Keratinocyte (primary cell): ENCODE results near the gene TNRC18. TPM values are rescaled to one million over a fixed set of nuclear protein-coding genes. Genes with fewer than 3 reads are reported as not detected.

Experiments
- DNase-seq: peaks from one replicate; pipeline ENCODE4 v3.0.0-alpha.2; 2011; ENCODE audit warnings: low read depth, missing footprints, low spot score
- FAIRE-seq: peaks from 2 replicates; lab custom pipeline; 2011; peaks lifted over from hg19 to GRCh38; lab: Jason Lieb, UNC
- H2AFZ ChIP-seq: 2 replicates; pipeline ENCODE4 v1.6.0; 2012; ENCODE audit warnings: low read length, control low read depth, inconsistent platforms; ENCODE audit not compliant: control insufficient read depth
- H3K27ac ChIP-seq: 2 replicates; pipeline ENCODE4 v1.5.1; 2011; ENCODE audit warnings: low read length; ENCODE audit not compliant: control insufficient read depth, insufficient read depth
- H3K27me3 ChIP-seq: 3 replicates; pipeline ENCODE4 v1.6.0; 2011; ENCODE audit warnings: low read length; ENCODE audit not compliant: control insufficient read depth, insufficient read depth; ENCODE audit errors: extremely low read depth
- H3K36me3 ChIP-seq, 2 experiments: 2 replicates in 1 of 2; 3 replicates in 1 of 2; pipeline ENCODE4 v1.5.1; 2011; ENCODE audit warnings: low read length in 2 of 2, mild to moderate bottlenecking in 1 of 2; ENCODE audit not compliant: control insufficient read depth in 2 of 2, insufficient read depth in 2 of 2; ENCODE audit errors: extremely low read depth in 1 of 2
- H3K4me1 ChIP-seq: 3 replicates; pipeline ENCODE4 v1.5.1; 2011; ENCODE audit warnings: low read length; ENCODE audit not compliant: control insufficient read depth, insufficient read depth; ENCODE audit errors: extremely low read depth
- H3K4me2 ChIP-seq: 3 replicates; pipeline ENCODE4 v1.6.0; 2011; ENCODE audit warnings: low read depth, low read length; ENCODE audit not compliant: control insufficient read depth, insufficient read depth; ENCODE audit errors: extremely low read depth
- H3K4me3 ChIP-seq, 3 experiments: fragments of 200-600 bp in 1 of 3; sonication (generic) in 1 of 3; 2 replicates in 2 of 3; 3 replicates in 1 of 3; pipeline ENCODE4 v1.5.1; 2011 to 2016; ENCODE audit warnings: low read length in 3 of 3, mild to moderate bottlenecking in 3 of 3, control low read depth in 2 of 3, inconsistent platforms in 1 of 3, low read depth in 1 of 3, mixed read lengths in 1 of 3, mixed run types in 1 of 3, moderate library complexity in 1 of 3; ENCODE audit not compliant: control insufficient read depth in 2 of 3, insufficient read depth in 2 of 3; ENCODE audit errors: extremely low read depth in 1 of 3
- H3K79me2 ChIP-seq: 2 replicates; pipeline ENCODE4 v1.6.0; 2012; ENCODE audit warnings: low read length; ENCODE audit not compliant: control insufficient read depth, insufficient read depth
- H3K9ac ChIP-seq: 3 replicates; pipeline ENCODE4 v1.6.0; 2011; ENCODE audit warnings: low read length; ENCODE audit not compliant: control insufficient read depth, insufficient read depth; ENCODE audit errors: extremely low read depth
- H3K9me1 ChIP-seq: 3 replicates; pipeline ENCODE4 v1.6.0; 2011; ENCODE audit warnings: low read length; ENCODE audit not compliant: control insufficient read depth, insufficient read depth; ENCODE audit errors: extremely low read depth
- H3K9me3 ChIP-seq: 2 replicates; pipeline ENCODE4 v1.5.1; 2012; ENCODE audit warnings: low read depth, low read length; ENCODE audit not compliant: control insufficient read depth
- H4K20me1 ChIP-seq: 3 replicates; pipeline ENCODE4 v1.6.0; 2011; ENCODE audit warnings: low read length; ENCODE audit not compliant: control insufficient read depth, insufficient read depth; ENCODE audit errors: extremely low read depth
- EZH2 ChIP-seq: IDR thresholded peaks from one replicate; pipeline ENCODE4 v1.6.1; 2012; ENCODE audit warnings: inconsistent platforms, mild to moderate bottlenecking, low read length, moderate library complexity
- dilution Hi-C: fragments of 300-500 bp; cut with MboI; formaldehyde crosslinking; loops from one replicate; pipeline ENCODE4 v1.7.0; 2020; ENCODE audit warnings: low sequenced_read_pairs; ENCODE audit not compliant: extremely low pct_ligation_motif_present
- polyA plus RNA-seq, 5 experiments: library from polyadenylated mRNA; depleted of rRNA in 3 of 5; stranded (reverse) in 3 of 5; stranded (forward) in 1 of 5; unstranded in 1 of 5; fragments of >200 nt; gene quantifications; 1 replicate in 1 of 5; 2 replicates in 3 of 5; 3 replicates in 1 of 5; pipeline versions ENCODE4 v1.2.1 to v1.2.3, GENCODE V29; 2011 to 2012; ENCODE audit warnings: missing spikeins in 2 of 5, low read depth in 1 of 5, low replicate concordance in 1 of 5
- TF ChIP-seq, protein P1 (sequence below), 3 experiments: IDR thresholded peaks in 1 of 3; conservative IDR thresholded peaks in 1 of 3; optimal IDR thresholded peaks in 1 of 3; 2 replicates in 2 of 3; 3 replicates in 1 of 3; pipeline versions ENCODE3 to v1.5.1; 2011; ENCODE audit warnings: low read length in 3 of 3, mild to moderate bottlenecking in 3 of 3, moderate library complexity in 2 of 3, control low read depth in 1 of 3, inconsistent platforms in 1 of 3; ENCODE audit not compliant: insufficient read depth in 2 of 3; ENCODE audit errors: extremely low read depth in 1 of 3

TNRC18 gene
- polyA plus RNA-seq, 1 donor (not counting 4 experiments of a cell fraction or from before 2014, with no cell fraction given), result 13.2 TPM

DNA sequence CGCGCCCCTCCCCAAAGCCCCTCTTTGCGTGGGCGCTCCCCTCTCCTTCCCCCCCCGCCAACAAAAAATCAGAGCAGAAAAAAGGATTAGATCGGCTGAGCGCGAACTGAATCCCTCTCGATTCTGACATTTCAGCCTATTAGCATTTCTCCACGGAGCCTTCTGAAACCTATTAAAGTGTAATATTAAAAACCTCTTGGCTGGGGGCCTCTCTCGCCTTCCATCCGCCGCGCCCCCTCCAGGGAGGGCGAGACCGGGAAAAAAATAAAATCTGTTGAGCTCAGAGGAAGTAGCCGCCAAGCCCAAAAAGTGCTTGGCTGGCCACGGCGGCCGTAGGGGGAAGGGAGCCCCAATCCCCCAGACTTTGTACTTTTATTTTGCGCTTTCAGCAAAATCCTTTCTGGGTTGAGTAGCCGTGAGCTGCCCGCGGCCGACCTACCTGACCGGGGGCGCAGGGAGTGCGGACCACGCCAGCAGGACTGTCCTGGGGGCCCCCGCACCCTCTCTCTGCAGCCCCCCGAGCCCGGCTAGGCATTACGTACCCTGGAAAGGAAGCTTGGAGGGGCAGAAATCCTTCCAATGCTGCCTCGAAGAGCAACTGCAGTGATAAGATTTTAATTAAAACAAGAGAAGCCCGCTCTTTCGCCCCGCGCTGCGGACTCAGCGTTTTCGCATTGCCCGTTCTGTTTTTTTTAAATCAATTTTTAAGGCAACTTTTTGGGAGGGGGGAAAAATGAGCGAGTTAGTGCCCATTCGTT is 1.3 kb upstream of the TNRC18 start:
- Histone ChIP-seq H2AFZ (no peak overlapping the region), H3K4me1 (no peaks in the 10 kb centered on the region), H3K4me2 (peak overlapping the region; percentile 83), H3K9ac (peak overlapping the region; percentile 99), H3K27ac (peak overlapping the region; percentile 96), H3K9me1 (no peaks in the 10 kb centered on the region), H3K27me3 (no peaks in the 10 kb centered on the region), H3K9me3 (no peaks in the 10 kb centered on the region), H4K20me1 (no peaks in the 10 kb centered on the region), H3K79me2 (peaks cover 78% of the 10 kb centered on the region), H3K36me3 (no peaks in the 10 kb centered on the region), H3K4me3 (peak overlapping the region; percentile 87 to 94 (median 93))
- TF ChIP-seq, protein P1, sequence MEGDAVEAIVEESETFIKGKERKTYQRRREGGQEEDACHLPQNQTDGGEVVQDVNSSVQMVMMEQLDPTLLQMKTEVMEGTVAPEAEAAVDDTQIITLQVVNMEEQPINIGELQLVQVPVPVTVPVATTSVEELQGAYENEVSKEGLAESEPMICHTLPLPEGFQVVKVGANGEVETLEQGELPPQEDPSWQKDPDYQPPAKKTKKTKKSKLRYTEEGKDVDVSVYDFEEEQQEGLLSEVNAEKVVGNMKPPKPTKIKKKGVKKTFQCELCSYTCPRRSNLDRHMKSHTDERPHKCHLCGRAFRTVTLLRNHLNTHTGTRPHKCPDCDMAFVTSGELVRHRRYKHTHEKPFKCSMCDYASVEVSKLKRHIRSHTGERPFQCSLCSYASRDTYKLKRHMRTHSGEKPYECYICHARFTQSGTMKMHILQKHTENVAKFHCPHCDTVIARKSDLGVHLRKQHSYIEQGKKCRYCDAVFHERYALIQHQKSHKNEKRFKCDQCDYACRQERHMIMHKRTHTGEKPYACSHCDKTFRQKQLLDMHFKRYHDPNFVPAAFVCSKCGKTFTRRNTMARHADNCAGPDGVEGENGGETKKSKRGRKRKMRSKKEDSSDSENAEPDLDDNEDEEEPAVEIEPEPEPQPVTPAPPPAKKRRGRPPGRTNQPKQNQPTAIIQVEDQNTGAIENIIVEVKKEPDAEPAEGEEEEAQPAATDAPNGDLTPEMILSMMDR (optimal IDR thresholded peaks at IDR 0.05 in 1 of 3, IDR thresholded peaks at IDR 0.05 in 1 of 3, conservative IDR thresholded peaks at IDR 0.05 in 1 of 3; ENCODE audit: extremely low read depth in 1 of 3, insufficient read depth in 2 of 3, low read length in 3 of 3), result no peak
- no peak for TF ChIP-seq EZH2
- no peak for DNase-seq
- FAIRE-seq, result no peak
- dilution Hi-C loops, result no loop called here

DNA sequence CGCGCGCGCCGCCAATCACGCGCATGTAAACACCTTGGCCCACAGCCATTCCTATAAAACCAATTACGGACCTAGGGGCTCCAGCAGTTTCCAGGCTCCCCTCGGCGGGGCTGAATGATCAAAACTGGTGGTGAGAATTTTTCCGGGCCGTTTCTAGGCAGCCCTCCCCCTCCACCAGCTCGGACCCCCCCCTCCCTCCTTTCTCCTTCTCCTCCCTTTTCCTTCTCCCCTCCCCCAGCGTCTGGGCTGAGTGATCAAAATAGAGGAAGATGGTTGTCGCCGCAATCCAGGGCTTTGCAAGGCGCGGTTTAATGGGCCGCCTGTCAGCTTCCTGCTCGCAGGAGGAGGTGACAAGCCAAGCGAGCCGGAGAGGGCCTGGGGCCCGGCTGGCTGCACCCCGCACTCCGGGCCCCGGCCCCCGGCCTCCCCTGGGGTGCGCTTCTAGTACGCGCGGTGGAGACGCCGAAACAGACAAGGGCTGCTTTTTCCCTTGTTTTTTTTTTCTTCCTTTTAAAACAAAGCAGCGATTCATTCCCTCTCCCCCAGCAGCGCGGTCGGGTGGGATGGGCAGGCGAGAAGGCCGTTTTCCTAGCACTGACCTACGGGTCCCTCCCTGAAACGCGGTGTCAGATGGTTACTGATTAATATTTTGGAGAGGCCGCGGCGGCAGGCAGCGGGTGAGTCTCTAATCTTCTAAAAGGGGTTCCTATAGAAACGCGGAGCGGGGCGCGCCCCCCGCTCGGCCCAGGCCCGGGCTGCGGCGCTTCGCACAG is 528 bp upstream of the TNRC18 start:
- Histone ChIP-seq H3K4me3 (peak overlapping the region; percentile 87 to 94 (median 93)), H3K36me3 (no peaks in the 10 kb centered on the region), H3K9me1 (no peaks in the 10 kb centered on the region), H3K4me1 (peaks cover 3% of the 10 kb centered on the region), H3K9ac (peak overlapping the region; percentile 99), H2AFZ (peak overlapping the region; percentile 23), H3K9me3 (no peaks in the 10 kb centered on the region), H3K4me2 (peak overlapping the region; percentile 83), H4K20me1 (no peaks in the 10 kb centered on the region), H3K27ac (peak overlapping the region; percentile 96), H3K27me3 (no peaks in the 10 kb centered on the region), H3K79me2 (peaks cover 79% of the 10 kb centered on the region)
- dilution Hi-C loops, result no loop called here
- DNase-seq (peak; percentile 86), FAIRE-seq (peak; percentile 20)
- TF ChIP-seq, protein P1 (optimal IDR thresholded peaks at IDR 0.05 in 1 of 3, IDR thresholded peaks at IDR 0.05 in 1 of 3, conservative IDR thresholded peaks at IDR 0.05 in 1 of 3; ENCODE audit: extremely low read depth in 1 of 3, insufficient read depth in 2 of 3, low read length in 3 of 3), result no peak
- TF ChIP-seq EZH2, result no peak
